AG09319 (cell line): ENCODE measurements around the gene NMT2.

ENCODE experiments used
- DNase-seq: peaks from one replicate; pipeline ENCODE4 v3.0.0-alpha.2; 2010; ENCODE audit warnings: low read depth; ENCODE audit errors: extremely low read depth
- CTCF ChIP-seq: IDR thresholded peaks from 2 replicates; pipeline ENCODE4 v1.5.1; 2011; ENCODE audit warnings: low read depth, mild to moderate bottlenecking, inconsistent platforms, low read length, moderate library complexity

NMT2 gene

GRCh38 chr10:15068802-15069201, 99.7 kb downstream of the NMT2 start:
- no peak for DNase-seq
- no peak for TF ChIP-seq CTCF

DNA sequence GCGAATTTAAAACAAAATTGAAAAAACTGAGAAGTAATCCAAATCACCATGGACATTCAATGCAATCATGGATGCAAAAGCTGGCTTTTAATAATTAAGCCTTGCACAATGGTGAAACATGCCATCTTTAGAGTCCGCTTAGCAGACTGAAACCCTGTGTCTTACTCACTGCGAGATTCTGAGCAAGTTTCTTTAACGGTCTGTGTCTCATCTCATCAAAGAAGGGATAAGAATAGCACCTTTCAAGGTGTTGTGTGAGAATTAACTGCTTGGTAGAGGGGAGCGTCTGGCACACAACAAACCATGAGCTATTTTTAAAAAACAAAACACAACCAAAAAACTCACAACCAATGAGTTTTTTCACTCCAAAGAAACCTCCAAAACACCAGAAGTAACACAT, 101.3 kb downstream of the NMT2 start:
- TF ChIP-seq CTCF, result no peak
- DNase-seq, result no peak

- TF ChIP-seq CTCF, result no peak
- DNase-seq, result no peak
Observed at GRCh38 chr10:15060638-15061037, 107.9 kb downstream of the NMT2 start.

DNA sequence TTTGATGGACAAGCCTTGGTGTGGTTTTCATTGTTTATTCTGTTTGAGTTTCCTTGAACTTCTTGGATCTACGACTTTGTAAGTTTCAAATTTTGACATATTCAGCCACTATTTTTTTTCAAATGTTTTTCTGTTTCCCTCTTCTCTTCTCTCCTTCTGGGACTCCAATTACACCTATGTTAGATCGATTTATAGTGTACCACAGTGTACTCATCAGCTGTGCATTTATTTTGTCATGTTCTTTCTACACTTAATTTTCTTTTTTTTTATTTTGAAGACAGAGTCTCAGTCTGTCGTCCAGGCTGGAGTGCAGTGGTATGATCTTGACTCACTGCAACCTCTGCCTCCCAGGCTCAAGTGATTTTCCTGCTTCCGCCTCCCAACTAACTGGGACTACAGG, 108.6 kb downstream of the NMT2 start:
- DNase-seq, result no peak
- no peak for TF ChIP-seq CTCF

- TF ChIP-seq CTCF, result no peak
- DNase-seq, result no peak
Observed at GRCh38 chr10:15058689-15059088, 109.8 kb downstream of the NMT2 start.
